ENCODE data around the gene ABCG1.

ABCG1 gene

GRCh38 chr21:42233067-42233961 is 14.4 kb downstream of the ABCG1 start:
- DNase-seq = no peak

GRCh38 chr21:42234041-42234440 is 15.1 kb downstream of the ABCG1 start:
- DNase-seq = no peak

- DNase-seq = no peak
Observed at GRCh38 chr21:42234464-42235241, 15.7 kb downstream of the ABCG1 start.

- DNase-seq = no peak
Observed at GRCh38 chr21:42235593-42235992, 16.7 kb downstream of the ABCG1 start.

- DNase-seq = no peak
Observed at GRCh38 chr21:42236014-42236413, 17.1 kb downstream of the ABCG1 start.

GRCh38 chr21:42236693-42237092 is 17.8 kb downstream of the ABCG1 start:
- DNase-seq = no peak

GRCh38 chr21:42237161-42237560 is 18.2 kb downstream of the ABCG1 start:
- DNase-seq = no peak

- no peak for DNase-seq
Observed at GRCh38 chr21:42237577-42237976, 18.6 kb downstream of the ABCG1 start.

GRCh38 chr21:42238185-42238934 is 19.4 kb downstream of the ABCG1 start:
- no peak for DNase-seq

GRCh38 chr21:42239556-42239955 is 20.6 kb downstream of the ABCG1 start:
- DNase-seq = no peak

GRCh38 chr21:42239973-42240372 is 21.0 kb downstream of the ABCG1 start:
- no peak for DNase-seq

GRCh38 chr21:42242611-42243010 is 23.7 kb downstream of the ABCG1 start:
- DNase-seq = no peak

GRCh38 chr21:42243026-42243425 is 24.1 kb downstream of the ABCG1 start:
- DNase-seq = no peak

GRCh38 chr21:42245331-42246193 is 26.6 kb downstream of the ABCG1 start:
- DNase-seq = no peak

GRCh38 chr21:42247716-42248115 is 28.8 kb downstream of the ABCG1 start:
- no peak for DNase-seq

GRCh38 chr21:42248241-42248640 is 29.3 kb downstream of the ABCG1 start:
- no peak for DNase-seq

GRCh38 chr21:42248783-42249597 is 30.1 kb downstream of the ABCG1 start:
- DNase-seq = no peak

GRCh38 chr21:42250422-42251403 is 31.8 kb downstream of the ABCG1 start:
- DNase-seq = no peak

GRCh38 chr21:42251654-42252324 is 32.8 kb downstream of the ABCG1 start:
- no peak for DNase-seq

- DNase-seq = no peak
Observed at GRCh38 chr21:42252325-42252654, 33.4 kb downstream of the ABCG1 start.

All from amniotic stem cell (primary cell).